Measurements from ENCODE around the gene AGT. TPM values are rescaled to one million over a fixed set of nuclear protein-coding genes. Genes with fewer than 3 reads are reported as not detected.

Gene AGT
- total RNA-seq, 1 experiment from 2014 or later = 1.0 TPM

DNA sequence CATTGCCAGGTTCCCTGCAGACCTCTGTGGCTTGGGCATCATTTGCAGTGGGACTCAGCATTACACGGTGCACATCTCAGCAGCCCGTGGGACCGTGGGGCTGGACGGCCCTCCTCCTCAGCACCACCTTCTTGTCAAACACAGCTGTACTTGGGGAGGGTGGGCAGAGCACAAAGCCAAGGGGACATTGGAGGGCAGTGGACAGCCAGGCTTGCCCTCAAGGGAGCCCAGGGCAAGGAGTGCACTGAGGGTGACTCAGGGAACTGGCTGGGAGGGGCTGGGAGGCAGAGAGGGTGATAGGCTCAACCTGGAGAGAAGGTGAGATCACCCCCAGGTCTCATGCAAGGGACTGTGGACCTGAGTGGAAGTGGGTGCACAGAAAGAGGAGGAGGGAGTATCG, 36.7 kb upstream of the AGT start:
- ATAC-seq = no peak
- TF ChIP-seq SP1 (CRISPR knock-in tag; conservative IDR thresholded peaks at IDR 0.05) (no peak), NFATC4 (CRISPR knock-in tag; IDR thresholded peaks at IDR 0.05) (no peak), OVOL2 (CRISPR knock-in tag; IDR thresholded peaks at IDR 0.05; ENCODE audit: borderline replicate concordance) (no peak), MXD4 (CRISPR knock-in tag; IDR thresholded peaks at IDR 0.05; ENCODE audit: borderline replicate concordance) (no peak), ELF4 (CRISPR knock-in tag; IDR thresholded peaks at IDR 0.05; ENCODE audit: low read depth) (no peak), NR2C2 (CRISPR knock-in tag; IDR thresholded peaks at IDR 0.05) (no peak)
- TF ChIP-seq, protein P1, sequence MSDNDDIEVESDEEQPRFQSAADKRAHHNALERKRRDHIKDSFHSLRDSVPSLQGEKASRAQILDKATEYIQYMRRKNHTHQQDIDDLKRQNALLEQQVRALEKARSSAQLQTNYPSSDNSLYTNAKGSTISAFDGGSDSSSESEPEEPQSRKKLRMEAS (CRISPR knock-in tag; IDR thresholded peaks at IDR 0.05) = no peak
- ChIA-PET POLR2A (no interaction called here), CTCF (no interaction called here)
- Mint-ChIP-seq H3K9me3 (no peaks in the 10 kb centered on the region), H3K27ac (no peak overlapping the region), H3K36me3 (no peaks in the 10 kb centered on the region), H3K27me3 (ENCODE audit: low read depth) (peaks cover 3% of the 10 kb centered on the region; the same call in 1 of the 2 replicates), H3K4me3 (no peak overlapping the region), H3K4me1 (peaks cover 47% of the 10 kb centered on the region)
- DNase-seq (ENCODE audit: low spot score) = no peak

DNA sequence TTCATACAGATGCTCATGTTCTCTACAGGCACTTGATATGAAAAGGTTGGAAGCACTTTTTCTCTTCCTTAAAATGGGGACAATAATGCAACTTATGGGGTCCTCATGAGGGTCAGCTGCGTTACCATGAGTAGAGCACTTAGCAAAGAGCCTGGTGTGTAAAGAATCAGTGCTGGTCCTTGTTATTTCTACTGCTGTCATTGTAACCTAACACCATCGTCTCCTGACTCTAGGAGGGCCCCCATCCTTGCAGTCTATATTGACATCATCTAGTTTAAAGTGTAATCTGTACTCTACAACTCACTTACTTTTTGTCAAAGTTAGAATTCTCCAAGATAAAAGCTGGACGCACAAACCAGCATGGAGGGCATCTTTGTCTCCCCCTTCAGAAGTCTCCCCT, 35.7 kb upstream of the AGT start:
- no peaks in the 10 kb centered on the region for H3K9me3 Mint-ChIP-seq
- peaks cover 3% of the 10 kb centered on the region; the same call in 1 of the 2 replicates for H3K27me3 Mint-ChIP-seq (ENCODE audit: low read depth)
- H3K36me3 Mint-ChIP-seq = no peaks in the 10 kb centered on the region
- H3K27ac Mint-ChIP-seq = no peak overlapping the region
- no peak overlapping the region for H3K4me3 Mint-ChIP-seq
- H3K4me1 Mint-ChIP-seq = peaks cover 53% of the 10 kb centered on the region
- no peak for ATAC-seq
- TF ChIP-seq TCF7 (CRISPR knock-in tag; IDR thresholded peaks at IDR 0.05; ENCODE audit: low read depth) (no peak), ZNF396 (CRISPR knock-in tag; IDR thresholded peaks at IDR 0.05; ENCODE audit: borderline replicate concordance) (no peak), ESRRA (CRISPR knock-in tag; IDR thresholded peaks at IDR 0.05; ENCODE audit: borderline replicate concordance) (no peak), NR1H2 (CRISPR knock-in tag; IDR thresholded peaks at IDR 0.05) (no peak), FOXP1 (CRISPR knock-in tag; IDR thresholded peaks at IDR 0.05; ENCODE audit: borderline replicate concordance) (no peak), HMGA2 (CRISPR knock-in tag; IDR thresholded peaks at IDR 0.05) (no peak), ERG (CRISPR knock-in tag; IDR thresholded peaks at IDR 0.05) (no peak)
- ChIA-PET CTCF (no interaction called here), POLR2A (no interaction called here)
- DNase-seq (ENCODE audit: low spot score) = no peak

GRCh38 chr1:230749150-230749549, 35.2 kb upstream of the AGT start:
- Mint-ChIP-seq H3K4me3 (no peak overlapping the region), H3K36me3 (no peaks in the 10 kb centered on the region), H3K27me3 (ENCODE audit: low read depth) (peaks cover 3% of the 10 kb centered on the region; the same call in 1 of the 2 replicates), H3K9me3 (no peaks in the 10 kb centered on the region), H3K4me1 (peaks cover 56% of the 10 kb centered on the region), H3K27ac (no peak overlapping the region)
- CTCF ChIA-PET = no interaction called here
- POLR2A ChIA-PET = no interaction called here
- no peak for DNase-seq (ENCODE audit: low spot score)
- TF ChIP-seq ESRRA (CRISPR knock-in tag; IDR thresholded peaks at IDR 0.05; ENCODE audit: borderline replicate concordance) (no peak), ZNF512 (CRISPR knock-in tag; IDR thresholded peaks at IDR 0.05; ENCODE audit: borderline replicate concordance) (no peak), ERG (CRISPR knock-in tag; IDR thresholded peaks at IDR 0.05) (no peak), JAZF1 (CRISPR knock-in tag; IDR thresholded peaks at IDR 0.05) (no peak), ZMAT4 (CRISPR knock-in tag; IDR thresholded peaks at IDR 0.05) (no peak), SOX15 (CRISPR knock-in tag; IDR thresholded peaks at IDR 0.05) (no peak)
- ATAC-seq = no peak
